ENCODE results near the gene TDRD12. TPM values are rescaled to one million over a fixed set of nuclear protein-coding genes. Genes with fewer than 3 reads are reported as not detected.
"Not testable (repeated sequence)": the region's sequence is repeated elsewhere in the genome, so short reads cannot be mapped to it uniquely, and the experiment has no call there.

TDRD12 gene
- total RNA-seq, 1 donor from 2014 or later: 0.74 TPM

- Histone ChIP-seq H3K27ac (no peak overlapping the region), H3K9me3 (no peaks in the 10 kb centered on the region), H3K4me1 (no peaks in the 10 kb centered on the region), H3K4me3 (no peak overlapping the region), H3K36me3 (no peaks in the 10 kb centered on the region), H3K27me3 (no peaks in the 10 kb centered on the region)
- intact Hi-C loops (cut with DNase I): no loop called here
- TF ChIP-seq CTCF (IDR thresholded peaks at IDR 0.05): no peak
- no peak for TF ChIP-seq POLR2AphosphoS5 (IDR thresholded peaks at IDR 0.05; ENCODE audit: insufficient read depth in 1 of 2, low read depth in 1 of 2)
- no peak for TF ChIP-seq POLR2A (IDR thresholded peaks at IDR 0.05)
- no peak for DNase-seq (ENCODE audit: extremely low spot score in 2 of 2)
Measured at GRCh38 chr19:32829345-32829896, 109.9 kb downstream of the TDRD12 start.

- no peak overlapping the region for H3K27ac ChIP-seq
- no peaks in the 10 kb centered on the region for H3K36me3 ChIP-seq
- TF ChIP-seq POLR2AphosphoS5 (IDR thresholded peaks at IDR 0.05; ENCODE audit: insufficient read depth in 1 of 2, low read depth in 1 of 2): no peak
- no peak for TF ChIP-seq CTCF (IDR thresholded peaks at IDR 0.05)
- TF ChIP-seq POLR2A (IDR thresholded peaks at IDR 0.05): no peak
- DNase-seq (ENCODE audit: extremely low spot score in 2 of 2): no peak
- no peaks in the 10 kb centered on the region for H3K9me3 ChIP-seq
- intact Hi-C loops (cut with DNase I): no loop called here
- no peaks in the 10 kb centered on the region for H3K27me3 ChIP-seq
- no peaks in the 10 kb centered on the region for H3K4me1 ChIP-seq
- H3K4me3 ChIP-seq: no peak overlapping the region
Measured at GRCh38 chr19:32830231-32831014, 110.9 kb downstream of the TDRD12 start.

GRCh38 chr19:32831611-32832010 lies 112.0 kb downstream of the TDRD12 start:
- Histone ChIP-seq H3K27ac (no peak overlapping the region), H3K27me3 (no peaks in the 10 kb centered on the region), H3K4me3 (no peak overlapping the region), H3K9me3 (no peaks in the 10 kb centered on the region), H3K4me1 (no peaks in the 10 kb centered on the region), H3K36me3 (no peaks in the 10 kb centered on the region)
- DNase-seq (ENCODE audit: extremely low spot score in 2 of 2): no peak
- intact Hi-C loops (cut with DNase I): no loop called here
- no peak for TF ChIP-seq POLR2AphosphoS5 (IDR thresholded peaks at IDR 0.05; ENCODE audit: insufficient read depth in 1 of 2, low read depth in 1 of 2)
- no peak for TF ChIP-seq POLR2A (IDR thresholded peaks at IDR 0.05)

- H3K4me3 ChIP-seq; H3K4me1 ChIP-seq; DNase-seq (ENCODE audit: extremely low spot score in 2 of 2); H3K27me3 ChIP-seq; intact Hi-C loops (cut with DNase I); H3K9me3 ChIP-seq; H3K36me3 ChIP-seq; H3K27ac ChIP-seq: not testable (repeated sequence)
Measured at GRCh38 chr19:32832094-32832493, 112.5 kb downstream of the TDRD12 start.

GRCh38 chr19:32832825-32833224 lies 113.3 kb downstream of the TDRD12 start:
- H3K27ac ChIP-seq; DNase-seq (ENCODE audit: extremely low spot score in 2 of 2); H3K4me1 ChIP-seq; H3K4me3 ChIP-seq; H3K9me3 ChIP-seq; H3K27me3 ChIP-seq; H3K36me3 ChIP-seq; intact Hi-C loops (cut with DNase I): not testable (repeated sequence)

- DNase-seq (ENCODE audit: extremely low spot score in 2 of 2); H3K9me3 ChIP-seq; intact Hi-C loops (cut with DNase I); H3K27me3 ChIP-seq; H3K4me3 ChIP-seq; H3K36me3 ChIP-seq; H3K4me1 ChIP-seq; H3K27ac ChIP-seq: not testable (repeated sequence)
Measured at GRCh38 chr19:32833388-32833787, 113.8 kb downstream of the TDRD12 start.

GRCh38 chr19:32837531-32837930 lies 118.0 kb downstream of the TDRD12 start:
- H3K27ac ChIP-seq: no peak overlapping the region
- intact Hi-C loops (cut with DNase I): no loop called here

More at GRCh38 chr19:32837531-32837930, 118.0 kb downstream of the TDRD12 start:
- H3K4me1 ChIP-seq: no peaks in the 10 kb centered on the region
- H3K9me3 ChIP-seq: no peaks in the 10 kb centered on the region
- TF ChIP-seq POLR2AphosphoS5 (IDR thresholded peaks at IDR 0.05; ENCODE audit: insufficient read depth in 1 of 2, low read depth in 1 of 2): no peak
- TF ChIP-seq CTCF (IDR thresholded peaks at IDR 0.05): no peak
- TF ChIP-seq POLR2A (IDR thresholded peaks at IDR 0.05): no peak
- no peaks in the 10 kb centered on the region for H3K36me3 ChIP-seq
- H3K27me3 ChIP-seq: no peaks in the 10 kb centered on the region
- no peak for DNase-seq (ENCODE audit: extremely low spot score in 2 of 2)
- H3K4me3 ChIP-seq: no peak overlapping the region
